Neural progenitor cell (in vitro differentiated cells): ENCODE data around the gene SLC25A48.

Source experiments
- EZH2 ChIP-seq: fragments of 200-600 bp; sonication (generic); IDR thresholded peaks from 2 replicates; pipeline ENCODE4 v1.6.1; 2017; ENCODE audit warnings: antibody characterized with exemption, mild to moderate bottlenecking, moderate library complexity
- TF ChIP-seq, protein P1 (sequence below): fragments of 200-600 bp; sonication (generic); IDR thresholded peaks from 2 replicates; pipeline ENCODE4 v1.5.1; 2017; ENCODE audit warnings: antibody characterized with exemption, mild to moderate bottlenecking

GRCh38 chr5:135850671-135851070 is 16.2 kb downstream of the SLC25A48 start:
- TF ChIP-seq EZH2, result no peak
- TF ChIP-seq, protein P1, sequence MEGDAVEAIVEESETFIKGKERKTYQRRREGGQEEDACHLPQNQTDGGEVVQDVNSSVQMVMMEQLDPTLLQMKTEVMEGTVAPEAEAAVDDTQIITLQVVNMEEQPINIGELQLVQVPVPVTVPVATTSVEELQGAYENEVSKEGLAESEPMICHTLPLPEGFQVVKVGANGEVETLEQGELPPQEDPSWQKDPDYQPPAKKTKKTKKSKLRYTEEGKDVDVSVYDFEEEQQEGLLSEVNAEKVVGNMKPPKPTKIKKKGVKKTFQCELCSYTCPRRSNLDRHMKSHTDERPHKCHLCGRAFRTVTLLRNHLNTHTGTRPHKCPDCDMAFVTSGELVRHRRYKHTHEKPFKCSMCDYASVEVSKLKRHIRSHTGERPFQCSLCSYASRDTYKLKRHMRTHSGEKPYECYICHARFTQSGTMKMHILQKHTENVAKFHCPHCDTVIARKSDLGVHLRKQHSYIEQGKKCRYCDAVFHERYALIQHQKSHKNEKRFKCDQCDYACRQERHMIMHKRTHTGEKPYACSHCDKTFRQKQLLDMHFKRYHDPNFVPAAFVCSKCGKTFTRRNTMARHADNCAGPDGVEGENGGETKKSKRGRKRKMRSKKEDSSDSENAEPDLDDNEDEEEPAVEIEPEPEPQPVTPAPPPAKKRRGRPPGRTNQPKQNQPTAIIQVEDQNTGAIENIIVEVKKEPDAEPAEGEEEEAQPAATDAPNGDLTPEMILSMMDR, result no peak
